Measurements from ENCODE around the gene NCOR2. TPM values are rescaled to one million over a fixed set of nuclear protein-coding genes. Genes with fewer than 3 reads are reported as not detected.

Gene NCOR2
- total and polyA plus RNA-seq, 8 donors, result 60.1 to 331 (median 96.4) TPM

- no peak overlapping the region for H3K4me3 ChIP-seq
- peaks cover 3 to 15% of the 10 kb centered on the region in 2 donors for H3K4me1 ChIP-seq
- no peaks in the 10 kb centered on the region for H3K27me3 ChIP-seq
- H3K9me3 ChIP-seq, result peaks cover 0 to 5% of the 10 kb centered on the region in 2 donors
- peak overlapping the region in 1 of 2 donors; percentile 26 for H3K27ac ChIP-seq
- ATAC-seq, result no peak
- H3K36me3 ChIP-seq, result no peaks in the 10 kb centered on the region
- DNase-seq, result no peak
- intact Hi-C loops (cut with DNase I), result no loop called here
- TF ChIP-seq CTCF (IDR thresholded peaks at IDR 0.05), result no peak
Observed at GRCh38 chr12:124581307-124582107, 14.1 kb upstream of the NCOR2 start.

DNA sequence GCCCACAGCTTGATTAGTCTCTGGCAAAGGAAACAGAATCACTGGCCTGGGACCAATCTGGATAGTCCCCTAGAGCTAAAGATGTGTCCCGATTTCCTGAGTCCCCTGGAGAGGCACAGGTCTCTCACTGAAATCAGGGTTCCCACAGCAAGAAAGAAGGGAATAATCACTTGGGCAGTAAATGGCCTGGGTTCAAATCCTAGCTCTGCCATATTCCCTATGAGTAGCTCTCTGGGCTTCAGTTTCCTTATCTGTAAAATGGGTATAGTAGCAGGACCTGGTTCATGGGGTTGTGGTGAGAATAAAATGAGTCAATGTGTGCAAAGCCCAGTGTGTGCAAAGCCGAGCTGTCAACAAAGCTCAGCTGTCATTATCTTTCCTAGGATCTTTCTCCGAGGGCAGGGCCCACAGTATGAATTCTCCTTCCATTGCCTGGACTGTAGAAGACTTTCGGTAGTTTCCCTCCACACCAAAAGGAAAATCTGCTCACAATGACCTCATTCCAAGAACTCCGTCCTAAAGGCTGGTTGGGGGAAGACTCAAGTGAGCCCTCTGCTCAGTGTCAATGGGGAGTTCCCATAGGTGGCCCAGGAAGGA lies 12.6 kb upstream of the NCOR2 start:
- TF ChIP-seq CTCF (IDR thresholded peaks at IDR 0.05), result no peak
- H3K27me3 ChIP-seq, result no peaks in the 10 kb centered on the region
- H3K4me1 ChIP-seq, result peaks cover 0 to 15% of the 10 kb centered on the region in 2 donors
- no peak overlapping the region for H3K4me3 ChIP-seq
- intact Hi-C loops (cut with DNase I), result no loop called here
- H3K36me3 ChIP-seq, result no peaks in the 10 kb centered on the region
- H3K9me3 ChIP-seq, result peaks cover 0 to 6% of the 10 kb centered on the region in 2 donors
- DNase-seq (no peak), ATAC-seq (no peak)
- H3K27ac ChIP-seq, result no peak overlapping the region

- Histone ChIP-seq H3K27ac (no peak overlapping the region), H3K9me3 (peaks cover 0 to 6% of the 10 kb centered on the region in 2 donors), H3K4me3 (no peak overlapping the region), H3K27me3 (no peaks in the 10 kb centered on the region), H3K4me1 (peaks cover 0 to 20% of the 10 kb centered on the region in 2 donors), H3K36me3 (no peaks in the 10 kb centered on the region)
- no peak for TF ChIP-seq CTCF (IDR thresholded peaks at IDR 0.05)
- ATAC-seq (no peak), DNase-seq (no peak)
- intact Hi-C loops (cut with DNase I), result no loop called here
Observed at GRCh38 chr12:124578854-124579253, 11.4 kb upstream of the NCOR2 start.

DNA sequence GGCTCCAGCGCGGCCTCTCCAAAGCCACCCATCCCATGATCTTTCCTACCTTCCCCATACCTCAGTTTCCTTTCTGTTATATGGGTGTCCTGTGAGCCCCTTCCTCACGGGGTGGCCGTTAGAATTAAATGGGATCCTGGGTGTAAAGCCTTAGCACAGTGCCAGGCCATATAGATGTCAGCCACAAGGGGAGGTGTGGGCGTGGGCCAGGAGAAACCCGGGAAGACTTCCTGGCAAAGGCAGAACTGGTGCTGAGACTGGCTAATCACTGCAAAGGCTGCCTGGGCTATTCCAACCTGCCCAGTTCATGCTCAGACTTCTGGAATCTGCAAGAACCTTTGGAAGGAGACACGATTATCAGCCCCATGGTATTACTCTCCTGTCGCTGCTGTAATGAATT lies 11.0 kb upstream of the NCOR2 start:
- DNase-seq (no peak), ATAC-seq (no peak)
- Histone ChIP-seq H3K36me3 (no peaks in the 10 kb centered on the region), H3K27me3 (no peaks in the 10 kb centered on the region), H3K4me1 (peaks cover 0 to 24% of the 10 kb centered on the region in 2 donors), H3K27ac (no peak overlapping the region), H3K9me3 (peaks cover 0 to 6% of the 10 kb centered on the region in 2 donors), H3K4me3 (no peak overlapping the region)
- no peak for TF ChIP-seq CTCF (IDR thresholded peaks at IDR 0.05)
- intact Hi-C loops (cut with DNase I), result no loop called here

DNA sequence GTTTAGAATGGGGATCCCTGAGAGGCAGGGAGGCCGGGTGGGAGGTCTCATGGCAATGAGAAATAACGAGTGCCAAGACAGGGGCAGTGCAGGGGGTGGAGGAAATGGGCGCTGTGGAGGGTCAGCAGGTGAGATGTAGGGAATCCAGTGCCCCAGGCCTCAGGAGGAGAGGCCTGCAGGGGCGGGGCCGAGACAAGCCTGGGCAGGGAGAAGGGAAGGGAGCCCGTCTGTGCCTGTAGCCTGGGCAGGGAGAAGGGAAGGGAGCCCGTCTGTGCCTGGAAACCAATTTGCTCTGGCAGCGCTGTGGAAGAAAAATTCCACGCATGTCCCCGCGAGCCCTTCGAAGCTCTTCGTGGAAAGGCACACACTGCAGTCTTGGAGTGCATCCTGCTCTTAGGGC lies 10.6 kb upstream of the NCOR2 start:
- no peak for DNase-seq
- ATAC-seq, result no peak
- intact Hi-C loops (cut with DNase I), result no loop called here

More for the DNA sequence above, 10.6 kb upstream of the NCOR2 start:
- no peak overlapping the region for H3K4me3 ChIP-seq
- no peak overlapping the region for H3K27ac ChIP-seq
- no peaks in the 10 kb centered on the region for H3K36me3 ChIP-seq
- no peak for TF ChIP-seq CTCF (IDR thresholded peaks at IDR 0.05)
- H3K4me1 ChIP-seq, result peaks cover 0 to 28% of the 10 kb centered on the region in 2 donors
- H3K9me3 ChIP-seq, result peaks cover 0 to 6% of the 10 kb centered on the region in 2 donors
- no peaks in the 10 kb centered on the region for H3K27me3 ChIP-seq

Data from left lung (tissue), 10 donors.